Measurements from ENCODE around the gene SAPCD2. TPM values are rescaled to one million over a fixed set of nuclear protein-coding genes. Genes with fewer than 3 reads are reported as not detected.

Gene SAPCD2
- total and polyA plus RNA-seq, 2 experiments from 2014 or later: 13.4 to 60.3 TPM

DNA sequence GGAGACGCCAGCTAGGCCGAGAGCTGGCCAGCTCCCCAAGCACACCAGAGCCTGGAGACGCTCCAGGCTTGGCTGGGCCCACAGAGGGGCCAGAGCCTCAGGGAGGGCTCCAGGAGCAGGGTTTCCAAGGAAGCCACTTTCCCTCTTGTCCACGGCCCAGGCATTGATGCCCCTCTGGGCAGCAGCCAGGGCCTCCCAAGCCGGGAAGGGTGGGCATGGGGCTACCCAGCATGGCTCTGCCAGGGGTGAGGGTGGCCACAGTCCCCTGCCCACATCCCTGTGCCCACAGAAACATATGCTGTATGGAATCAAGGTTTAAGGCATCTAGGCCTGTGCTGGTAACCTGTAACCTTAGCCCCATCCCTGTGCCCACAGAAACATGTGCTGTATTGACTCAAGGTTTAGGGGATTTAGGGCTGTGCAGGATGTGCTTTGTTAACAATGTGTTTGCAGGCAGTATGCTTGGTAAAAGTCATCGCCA lies 45.7 kb upstream of the SAPCD2 start:
- Histone ChIP-seq H3K27ac (ENCODE audit: low read depth) (no peak overlapping the region), H3K27me3 (ENCODE audit: insufficient read depth) (peaks cover 44% of the 10 kb centered on the region), H3K79me2 (replicated peaks; ENCODE audit: insufficient read depth) (no peaks in the 10 kb centered on the region), H3F3A (replicated peaks; ENCODE audit: low read depth) (no peaks in the 10 kb centered on the region), H2AFZ (no peak overlapping the region), H3K9me2 (ENCODE audit: insufficient read depth) (no peaks in the 10 kb centered on the region), H3K4me1 (ENCODE audit: insufficient read depth) (no peaks in the 10 kb centered on the region; the same call in 1 of the 2 replicates), H3K4me2 (no peak overlapping the region), H3K36me3 (ENCODE audit: insufficient read depth) (no peaks in the 10 kb centered on the region), H4K20me1 (replicated peaks; ENCODE audit: insufficient read depth) (no peaks in the 10 kb centered on the region; the same call in 1 of the 2 replicates), H3K4me3 (no peak overlapping the region)
- no peak overlapping the region for H3K4me3 Mint-ChIP-seq
- H3K9me3 Mint-ChIP-seq: peaks cover 12% of the 10 kb centered on the region
- no peak for DNase-seq (ENCODE audit: low spot score)
- no peak overlapping the region for H3K27ac Mint-ChIP-seq
- TF ChIP-seq STAT1 (IDR thresholded peaks at IDR 0.05; ENCODE audit: unreplicated experiment) (no peak), NANOG (IDR thresholded peaks at IDR 0.05; ENCODE audit: borderline replicate concordance) (no peak), JUNB (IDR thresholded peaks at IDR 0.05; ENCODE audit: unreplicated experiment) (no peak), EZH2phosphoT487 (IDR thresholded peaks at IDR 0.05; ENCODE audit: unreplicated experiment) (no peak), CREB1 (CRISPR knock-in tag; IDR thresholded peaks at IDR 0.05; ENCODE audit: low read depth) (no peak), POLR2AphosphoS5 (IDR thresholded peaks at IDR 0.05; ENCODE audit: low read depth) (no peak)
- TF ChIP-seq, protein P1, sequence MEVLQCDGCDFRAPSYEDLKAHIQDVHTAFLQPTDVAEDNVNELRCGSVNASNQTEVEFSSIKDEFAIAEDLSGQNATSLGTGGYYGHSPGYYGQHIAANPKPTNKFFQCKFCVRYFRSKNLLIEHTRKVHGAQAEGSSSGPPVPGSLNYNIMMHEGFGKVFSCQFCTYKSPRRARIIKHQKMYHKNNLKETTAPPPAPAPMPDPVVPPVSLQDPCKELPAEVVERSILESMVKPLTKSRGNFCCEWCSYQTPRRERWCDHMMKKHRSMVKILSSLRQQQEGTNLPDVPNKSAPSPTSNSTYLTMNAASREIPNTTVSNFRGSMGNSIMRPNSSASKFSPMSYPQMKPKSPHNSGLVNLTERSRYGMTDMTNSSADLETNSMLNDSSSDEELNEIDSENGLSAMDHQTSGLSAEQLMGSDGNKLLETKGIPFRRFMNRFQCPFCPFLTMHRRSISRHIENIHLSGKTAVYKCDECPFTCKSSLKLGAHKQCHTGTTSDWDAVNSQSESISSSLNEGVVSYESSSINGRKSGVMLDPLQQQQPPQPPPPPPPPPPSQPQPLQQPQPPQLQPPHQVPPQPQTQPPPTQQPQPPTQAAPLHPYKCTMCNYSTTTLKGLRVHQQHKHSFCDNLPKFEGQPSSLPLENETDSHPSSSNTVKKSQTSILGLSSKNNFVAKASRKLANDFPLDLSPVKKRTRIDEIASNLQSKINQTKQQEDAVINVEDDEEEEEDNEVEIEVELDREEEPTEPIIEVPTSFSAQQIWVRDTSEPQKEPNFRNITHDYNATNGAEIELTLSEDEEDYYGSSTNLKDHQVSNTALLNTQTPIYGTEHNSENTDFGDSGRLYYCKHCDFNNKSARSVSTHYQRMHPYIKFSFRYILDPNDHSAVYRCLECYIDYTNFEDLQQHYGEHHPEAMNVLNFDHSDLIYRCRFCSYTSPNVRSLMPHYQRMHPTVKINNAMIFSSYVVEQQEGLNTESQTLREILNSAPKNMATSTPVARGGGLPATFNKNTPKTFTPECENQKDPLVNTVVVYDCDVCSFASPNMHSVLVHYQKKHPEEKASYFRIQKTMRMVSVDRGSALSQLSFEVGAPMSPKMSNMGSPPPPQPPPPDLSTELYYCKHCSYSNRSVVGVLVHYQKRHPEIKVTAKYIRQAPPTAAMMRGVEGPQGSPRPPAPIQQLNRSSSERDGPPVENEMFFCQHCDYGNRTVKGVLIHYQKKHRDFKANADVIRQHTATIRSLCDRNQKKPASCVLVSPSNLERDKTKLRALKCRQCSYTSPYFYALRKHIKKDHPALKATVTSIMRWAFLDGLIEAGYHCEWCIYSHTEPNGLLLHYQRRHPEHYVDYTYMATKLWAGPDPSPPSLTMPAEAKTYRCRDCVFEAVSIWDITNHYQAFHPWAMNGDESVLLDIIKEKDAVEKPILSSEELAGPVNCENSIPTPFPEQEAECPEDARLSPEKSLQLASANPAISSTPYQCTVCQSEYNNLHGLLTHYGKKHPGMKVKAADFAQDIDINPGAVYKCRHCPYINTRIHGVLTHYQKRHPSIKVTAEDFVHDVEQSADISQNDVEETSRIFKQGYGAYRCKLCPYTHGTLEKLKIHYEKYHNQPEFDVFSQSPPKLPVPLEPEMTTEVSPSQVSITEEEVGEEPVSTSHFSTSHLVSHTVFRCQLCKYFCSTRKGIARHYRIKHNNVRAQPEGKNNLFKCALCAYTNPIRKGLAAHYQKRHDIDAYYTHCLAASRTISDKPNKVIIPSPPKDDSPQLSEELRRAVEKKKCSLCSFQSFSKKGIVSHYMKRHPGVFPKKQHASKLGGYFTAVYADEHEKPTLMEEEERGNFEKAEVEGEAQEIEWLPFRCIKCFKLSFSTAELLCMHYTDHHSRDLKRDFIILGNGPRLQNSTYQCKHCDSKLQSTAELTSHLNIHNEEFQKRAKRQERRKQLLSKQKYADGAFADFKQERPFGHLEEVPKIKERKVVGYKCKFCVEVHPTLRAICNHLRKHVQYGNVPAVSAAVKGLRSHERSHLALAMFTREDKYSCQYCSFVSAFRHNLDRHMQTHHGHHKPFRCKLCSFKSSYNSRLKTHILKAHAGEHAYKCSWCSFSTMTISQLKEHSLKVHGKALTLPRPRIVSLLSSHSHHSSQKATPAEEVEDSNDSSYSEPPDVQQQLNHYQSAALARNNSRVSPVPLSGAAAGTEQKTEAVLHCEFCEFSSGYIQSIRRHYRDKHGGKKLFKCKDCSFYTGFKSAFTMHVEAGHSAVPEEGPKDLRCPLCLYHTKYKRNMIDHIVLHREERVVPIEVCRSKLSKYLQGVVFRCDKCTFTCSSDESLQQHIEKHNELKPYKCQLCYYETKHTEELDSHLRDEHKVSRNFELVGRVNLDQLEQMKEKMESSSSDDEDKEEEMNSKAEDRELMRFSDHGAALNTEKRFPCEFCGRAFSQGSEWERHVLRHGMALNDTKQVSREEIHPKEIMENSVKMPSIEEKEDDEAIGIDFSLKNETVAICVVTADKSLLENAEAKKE (CRISPR knock-in tag; IDR thresholded peaks at IDR 0.05): no peak
- ATAC-seq: no peak
- peaks cover 29% of the 10 kb centered on the region for H3K27me3 Mint-ChIP-seq (ENCODE audit: insufficient read depth, low read depth, poor library complexity)
- H3K4me1 Mint-ChIP-seq: no peaks in the 10 kb centered on the region; the same call in 2 of the 3 replicates
- H3K36me3 Mint-ChIP-seq (ENCODE audit: low read depth): peaks cover 5% of the 10 kb centered on the region; the same call in 1 of the 3 replicates
